ENCODE data around the gene CCDC33. TPM values are rescaled to one million over a fixed set of nuclear protein-coding genes. Genes with fewer than 3 reads are reported as not detected.

The CCDC33 gene
- total RNA-seq, 2 experiments from 2014 or later = not detected

- Mint-ChIP-seq H3K36me3 (no peaks in the 10 kb centered on the region), H3K27me3 (peaks cover 8% of the 10 kb centered on the region), H3K4me3 (no peak overlapping the region), H3K4me1 (ENCODE audit: low read depth) (no peaks in the 10 kb centered on the region), H3K9me3 (peaks cover 4% of the 10 kb centered on the region), H3K27ac (no peak overlapping the region)
- no peak for DNase-seq
- intact Hi-C loops (cut with micrococcal nuclease) = no loop called here
- CTCF ChIA-PET = no interaction called here
- POLR2A ChIA-PET = no interaction called here
Observed at GRCh38 chr15:74211656-74212055, 24.5 kb upstream of the CCDC33 start.

GRCh38 chr15:74212494-74212893 lies 23.6 kb upstream of the CCDC33 start:
- intact Hi-C loops (cut with micrococcal nuclease) = no loop called here
- ChIA-PET POLR2A (no interaction called here), CTCF (no interaction called here)
- Mint-ChIP-seq H3K4me1 (ENCODE audit: low read depth) (no peaks in the 10 kb centered on the region), H3K4me3 (no peak overlapping the region), H3K9me3 (peaks cover 4% of the 10 kb centered on the region), H3K27me3 (peaks cover 7% of the 10 kb centered on the region), H3K27ac (no peak overlapping the region), H3K36me3 (no peaks in the 10 kb centered on the region)
- DNase-seq = no peak

- peaks cover 4% of the 10 kb centered on the region for H3K9me3 Mint-ChIP-seq
- CTCF ChIA-PET = no interaction called here
- peaks cover 3% of the 10 kb centered on the region for H3K27me3 Mint-ChIP-seq
- H3K4me1 Mint-ChIP-seq (ENCODE audit: low read depth) = no peaks in the 10 kb centered on the region
- POLR2A ChIA-PET = no interaction called here
- no peak for DNase-seq
- H3K36me3 Mint-ChIP-seq = no peaks in the 10 kb centered on the region
- intact Hi-C loops (cut with micrococcal nuclease) = no loop called here
- H3K27ac Mint-ChIP-seq = no peak overlapping the region
- H3K4me3 Mint-ChIP-seq = no peak overlapping the region
Observed at GRCh38 chr15:74213858-74214284, 22.3 kb upstream of the CCDC33 start.

- peaks cover 5% of the 10 kb centered on the region for H3K27me3 Mint-ChIP-seq
- CTCF ChIA-PET = no interaction called here
- POLR2A ChIA-PET = no interaction called here
- no peak overlapping the region for H3K27ac Mint-ChIP-seq
- DNase-seq = no peak
- no peaks in the 10 kb centered on the region for H3K36me3 Mint-ChIP-seq
- no peak overlapping the region for H3K4me3 Mint-ChIP-seq
- intact Hi-C loops (cut with micrococcal nuclease) = no loop called here
- H3K4me1 Mint-ChIP-seq (ENCODE audit: low read depth) = no peaks in the 10 kb centered on the region
- peaks cover 4% of the 10 kb centered on the region for H3K9me3 Mint-ChIP-seq
Observed at GRCh38 chr15:74214324-74215021, 21.7 kb upstream of the CCDC33 start.

GRCh38 chr15:74215958-74216357 lies 20.2 kb upstream of the CCDC33 start:
- H3K9me3 Mint-ChIP-seq = peaks cover 2% of the 10 kb centered on the region
- H3K4me1 Mint-ChIP-seq (ENCODE audit: low read depth) = no peaks in the 10 kb centered on the region
- H3K4me3 Mint-ChIP-seq = no peak overlapping the region
- H3K27me3 Mint-ChIP-seq = peaks cover 9% of the 10 kb centered on the region
- no peak overlapping the region for H3K27ac Mint-ChIP-seq
- intact Hi-C loops (cut with micrococcal nuclease) = no loop called here
- CTCF ChIA-PET = no interaction called here
- H3K36me3 Mint-ChIP-seq = no peaks in the 10 kb centered on the region
- POLR2A ChIA-PET = no interaction called here
- no peak for DNase-seq

GRCh38 chr15:74216949-74217348 lies 19.2 kb upstream of the CCDC33 start:
- no peak overlapping the region for H3K27ac Mint-ChIP-seq
- CTCF ChIA-PET = no interaction called here
- H3K36me3 Mint-ChIP-seq = no peaks in the 10 kb centered on the region
- peaks cover 9% of the 10 kb centered on the region for H3K27me3 Mint-ChIP-seq
- H3K9me3 Mint-ChIP-seq = no peaks in the 10 kb centered on the region
- no peak for DNase-seq
- intact Hi-C loops (cut with micrococcal nuclease) = no loop called here
- POLR2A ChIA-PET = no interaction called here
- H3K4me3 Mint-ChIP-seq = no peak overlapping the region
- no peaks in the 10 kb centered on the region for H3K4me1 Mint-ChIP-seq (ENCODE audit: low read depth)

- no peak overlapping the region for H3K27ac Mint-ChIP-seq
- peaks cover 15% of the 10 kb centered on the region for H3K27me3 Mint-ChIP-seq
- H3K4me3 Mint-ChIP-seq = no peak overlapping the region
- ChIA-PET CTCF (no interaction called here), POLR2A (no interaction called here)
- no peaks in the 10 kb centered on the region for H3K4me1 Mint-ChIP-seq (ENCODE audit: low read depth)
- no peaks in the 10 kb centered on the region for H3K9me3 Mint-ChIP-seq
- no peaks in the 10 kb centered on the region for H3K36me3 Mint-ChIP-seq
- no peak for DNase-seq
- intact Hi-C loops (cut with micrococcal nuclease) = no loop called here
Observed at GRCh38 chr15:74217907-74218885, 17.9 kb upstream of the CCDC33 start.

- Mint-ChIP-seq H3K27me3 (peaks cover 24% of the 10 kb centered on the region), H3K27ac (no peak overlapping the region), H3K9me3 (no peaks in the 10 kb centered on the region), H3K36me3 (no peaks in the 10 kb centered on the region), H3K4me1 (ENCODE audit: low read depth) (no peaks in the 10 kb centered on the region), H3K4me3 (no peak overlapping the region)
- intact Hi-C loops (cut with micrococcal nuclease) = no loop called here
- ChIA-PET CTCF (no interaction called here), POLR2A (no interaction called here)
- DNase-seq = no peak
Observed at GRCh38 chr15:74220475-74221248, 15.5 kb upstream of the CCDC33 start.

GRCh38 chr15:74221399-74222239 lies 14.5 kb upstream of the CCDC33 start:
- POLR2A ChIA-PET = no interaction called here
- Mint-ChIP-seq H3K36me3 (no peaks in the 10 kb centered on the region), H3K4me1 (ENCODE audit: low read depth) (no peaks in the 10 kb centered on the region), H3K9me3 (no peaks in the 10 kb centered on the region), H3K4me3 (no peak overlapping the region), H3K27ac (no peak overlapping the region), H3K27me3 (peaks cover 25% of the 10 kb centered on the region)
- CTCF ChIA-PET = no interaction called here
- intact Hi-C loops (cut with micrococcal nuclease) = no loop called here
- DNase-seq = no peak

GRCh38 chr15:74222240-74223119 lies 13.6 kb upstream of the CCDC33 start:
- no peak overlapping the region for H3K4me3 Mint-ChIP-seq
- CTCF ChIA-PET = no interaction called here
- H3K36me3 Mint-ChIP-seq = no peaks in the 10 kb centered on the region
- intact Hi-C loops (cut with micrococcal nuclease) = no loop called here
- no peak for DNase-seq
- peaks cover 25% of the 10 kb centered on the region for H3K27me3 Mint-ChIP-seq
- H3K27ac Mint-ChIP-seq = no peak overlapping the region
- no peaks in the 10 kb centered on the region for H3K4me1 Mint-ChIP-seq (ENCODE audit: low read depth)
- POLR2A ChIA-PET = no interaction called here
- H3K9me3 Mint-ChIP-seq = no peaks in the 10 kb centered on the region

- DNase-seq = no peak
- intact Hi-C loops (cut with micrococcal nuclease) = no loop called here
- Mint-ChIP-seq H3K4me3 (no peak overlapping the region), H3K9me3 (no peaks in the 10 kb centered on the region), H3K4me1 (ENCODE audit: low read depth) (no peaks in the 10 kb centered on the region), H3K27me3 (peaks cover 25% of the 10 kb centered on the region), H3K27ac (no peak overlapping the region), H3K36me3 (no peaks in the 10 kb centered on the region)
- POLR2A ChIA-PET = no interaction called here
- CTCF ChIA-PET = no interaction called here
Observed at GRCh38 chr15:74225928-74226327, 10.2 kb upstream of the CCDC33 start.
